HuH-7.5 (cell line): ENCODE results near the gene OR13A1.
"Not testable (repeated sequence)": the region's sequence is repeated elsewhere in the genome, so short reads cannot be mapped to it uniquely, and the experiment has no call there.

ENCODE experiments used
- DNase-seq: peaks from one replicate; pipeline ENCODE4 v3.0.0; 2011; ENCODE audit warnings: low spot score

The OR13A1 gene

DNA sequence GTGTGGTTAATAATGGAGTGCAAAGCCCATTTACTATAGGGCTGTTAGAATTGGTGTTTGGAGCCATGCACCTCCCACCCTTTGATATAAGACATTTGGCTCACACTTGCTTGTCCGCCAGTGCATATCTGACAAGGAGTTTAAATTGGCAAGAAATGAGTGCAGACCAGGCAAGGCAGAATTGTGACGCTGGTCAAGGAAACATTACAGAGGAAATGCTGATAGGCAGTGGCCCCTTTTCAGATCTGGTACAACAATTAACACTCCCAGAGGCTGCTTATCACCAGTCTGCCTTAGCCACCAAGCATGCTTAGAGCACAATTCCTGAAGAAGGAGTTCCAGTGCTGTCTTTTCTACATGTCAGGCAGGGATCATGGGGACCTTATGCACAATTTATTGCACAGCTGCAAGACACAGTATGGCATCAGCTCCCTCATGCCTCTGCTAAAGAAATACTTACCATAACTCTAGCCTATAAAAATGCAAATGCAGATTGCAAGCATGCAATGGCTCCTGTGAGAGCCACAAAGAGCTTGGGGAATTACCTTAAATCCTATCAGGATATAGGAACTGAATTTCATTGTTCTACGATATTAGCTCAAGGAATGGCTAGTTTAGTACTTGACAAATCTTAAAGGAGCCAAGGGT is 35.2 kb downstream of the OR13A1 start:
- DNase-seq = no peak

DNA sequence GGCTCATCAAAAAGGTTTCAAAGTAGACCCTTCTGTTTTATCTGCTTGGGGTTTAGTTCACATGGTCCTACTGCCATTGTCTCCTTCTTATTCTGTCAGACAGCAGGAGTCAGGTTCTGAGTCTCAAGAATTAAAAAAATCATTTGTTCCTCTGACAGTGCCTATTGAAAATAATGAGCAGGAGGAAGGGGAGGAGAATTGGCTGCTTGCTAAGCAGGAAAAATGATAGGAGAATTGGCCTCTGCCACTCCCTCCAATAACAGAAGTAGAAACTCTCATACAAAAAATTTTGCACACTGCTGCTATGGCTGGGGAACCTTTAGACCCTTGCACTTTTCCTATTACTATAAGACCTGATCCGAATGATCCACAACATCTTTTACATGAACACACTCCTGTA is 35.7 kb downstream of the OR13A1 start:
- no peak for DNase-seq

DNA sequence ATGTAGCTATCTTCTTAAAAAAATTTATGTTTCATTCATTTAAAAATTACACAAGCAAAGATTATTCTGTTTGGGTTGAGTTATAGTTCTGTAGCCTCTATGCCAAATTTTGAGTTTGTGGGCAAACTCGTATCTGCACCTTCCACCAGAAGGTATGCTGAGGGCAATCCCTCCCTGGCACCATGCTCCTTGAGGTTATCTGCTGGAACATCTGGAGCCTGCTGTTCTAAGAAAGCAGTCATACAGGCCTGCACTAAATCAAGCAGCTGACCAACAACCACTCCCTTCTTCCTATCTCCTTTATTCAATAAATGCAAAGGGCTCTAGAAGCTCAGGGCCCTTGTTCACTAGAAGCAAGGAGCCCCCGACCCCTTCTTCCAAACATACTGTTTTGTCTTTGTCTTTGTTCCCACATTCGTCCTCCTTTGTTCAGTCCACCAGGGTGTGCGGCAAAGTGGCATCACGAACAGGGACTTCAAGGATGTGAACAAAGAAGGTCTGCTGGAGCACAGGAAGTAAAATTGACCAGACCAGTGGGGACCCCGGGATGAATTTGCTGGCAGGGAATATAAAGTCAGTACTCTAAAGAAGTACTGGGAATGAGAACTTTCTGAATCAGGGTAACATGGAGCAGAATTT is 36.4 kb downstream of the OR13A1 start:
- no peak for DNase-seq

DNA sequence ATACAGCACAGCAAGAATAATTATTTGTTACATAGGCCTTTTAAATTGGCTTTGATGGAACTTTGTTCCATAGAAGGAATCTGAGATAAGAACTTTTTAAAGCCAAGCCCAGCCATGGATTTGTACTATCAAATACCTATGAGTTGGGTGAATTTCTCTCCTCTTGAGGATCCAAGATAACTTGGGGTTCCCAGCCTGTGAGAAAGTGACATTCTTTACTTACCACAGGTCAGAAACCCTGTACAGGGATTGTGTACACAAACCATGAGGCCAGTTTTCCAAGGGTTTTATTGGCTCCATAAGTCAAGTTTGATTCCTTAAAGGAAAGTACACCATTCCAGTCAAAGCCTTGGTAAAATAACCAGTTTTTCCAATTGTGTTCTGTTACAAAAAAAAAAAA is 39.3 kb downstream of the OR13A1 start:
- not testable (repeated sequence) for DNase-seq

DNA sequence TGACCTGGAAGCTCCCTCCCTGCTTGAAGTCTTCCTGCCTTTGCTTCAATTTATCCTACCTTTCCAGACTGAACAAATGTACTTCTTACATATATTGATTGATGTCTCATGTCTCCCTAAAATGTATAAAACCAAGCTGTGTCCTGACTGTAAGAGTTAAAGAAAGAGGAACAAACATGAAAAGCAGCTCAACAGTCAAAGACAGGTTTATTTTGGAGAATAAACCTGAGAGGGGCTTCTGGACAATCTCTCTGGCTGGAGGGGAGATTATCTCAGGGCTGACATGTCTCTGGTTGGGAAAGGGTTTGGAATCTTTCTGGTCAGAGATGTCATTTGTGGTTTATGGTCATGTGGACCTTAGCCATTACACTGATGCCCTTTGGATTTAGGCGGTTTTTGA is 41.0 kb downstream of the OR13A1 start:
- no peak for DNase-seq

DNA sequence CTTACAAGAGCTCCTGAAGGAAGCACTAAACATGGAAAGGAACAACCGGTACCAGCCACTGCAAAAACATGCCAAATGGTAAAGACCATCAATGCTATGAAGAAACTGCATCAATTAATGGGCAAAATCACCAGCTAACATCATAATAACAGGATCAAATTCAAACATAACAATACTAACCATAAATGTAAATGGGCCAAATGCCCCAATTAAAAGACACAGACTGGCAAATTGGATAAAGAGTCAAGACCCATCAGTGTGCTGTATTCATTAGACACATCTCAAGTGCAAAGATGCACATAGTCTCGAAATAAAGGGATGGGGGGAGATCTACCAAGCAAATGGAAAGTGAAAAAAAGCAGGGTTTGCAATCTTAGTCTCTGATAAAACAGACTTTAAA is 47.6 kb downstream of the OR13A1 start:
- DNase-seq = not testable (repeated sequence)

DNA sequence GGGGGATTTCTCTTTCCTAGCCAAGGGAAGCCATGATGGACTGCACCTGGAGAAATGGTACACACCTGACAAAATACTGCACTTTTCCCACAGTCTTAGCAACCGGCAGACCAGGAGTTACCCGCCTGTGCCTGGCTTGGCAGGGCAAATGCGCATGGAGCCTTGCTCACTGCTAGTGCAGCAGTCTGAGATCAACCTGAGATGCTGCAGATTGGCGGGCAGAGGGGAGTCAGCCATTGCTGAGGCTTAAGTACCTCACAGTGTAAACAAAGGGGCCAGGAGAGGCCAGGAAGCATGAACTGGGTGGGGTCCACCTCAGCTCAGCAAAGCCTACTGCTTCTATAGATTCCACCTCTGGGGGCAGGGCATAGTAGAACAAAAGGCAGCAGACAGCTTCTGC is 49.4 kb downstream of the OR13A1 start:
- DNase-seq = no peak

DNA sequence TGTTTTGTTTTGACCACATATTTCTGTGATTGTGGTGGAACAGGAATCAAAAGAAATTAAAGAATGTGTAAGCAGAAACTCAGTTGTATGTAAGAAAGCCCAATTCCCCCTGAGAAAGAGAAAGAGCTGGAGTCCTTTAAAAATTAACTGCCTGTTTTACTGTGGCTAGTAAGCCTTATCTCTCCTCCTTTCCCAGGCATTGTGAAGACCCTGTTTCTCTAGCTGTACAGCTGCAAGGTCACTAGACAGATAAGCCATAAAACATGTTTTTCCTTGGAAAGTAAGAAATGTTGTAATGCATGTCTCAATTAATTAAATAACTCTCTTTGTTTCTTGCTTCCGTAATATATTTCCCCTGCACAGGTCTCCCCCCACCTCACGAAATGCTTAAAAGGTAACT is 53.5 kb downstream of the OR13A1 start:
- DNase-seq = no peak

DNA sequence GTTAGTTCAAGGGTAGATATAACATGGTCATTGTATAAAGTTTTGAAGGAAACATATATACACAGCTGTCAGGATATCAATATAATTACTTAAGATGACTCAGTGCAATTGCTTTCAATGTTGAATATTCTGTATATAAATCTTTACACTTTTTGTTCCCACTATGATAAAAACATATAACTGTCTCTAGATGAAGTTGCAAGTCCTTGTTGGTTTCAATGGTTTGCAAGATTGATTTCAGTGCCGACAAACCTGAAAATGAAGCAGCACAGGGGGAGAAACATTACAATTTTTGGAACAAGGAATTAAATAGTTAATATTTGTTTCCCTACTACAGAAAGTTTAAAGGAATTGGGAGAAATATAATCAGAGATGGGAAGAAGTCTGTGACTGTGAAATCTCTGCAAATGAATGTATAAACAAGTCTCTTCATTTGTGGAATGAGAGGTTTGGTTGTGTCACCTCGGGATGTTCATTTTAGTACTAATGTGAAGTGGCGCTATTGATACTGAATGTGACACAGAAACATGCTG is 54.1 kb downstream of the OR13A1 start:
- no peak for DNase-seq

DNA sequence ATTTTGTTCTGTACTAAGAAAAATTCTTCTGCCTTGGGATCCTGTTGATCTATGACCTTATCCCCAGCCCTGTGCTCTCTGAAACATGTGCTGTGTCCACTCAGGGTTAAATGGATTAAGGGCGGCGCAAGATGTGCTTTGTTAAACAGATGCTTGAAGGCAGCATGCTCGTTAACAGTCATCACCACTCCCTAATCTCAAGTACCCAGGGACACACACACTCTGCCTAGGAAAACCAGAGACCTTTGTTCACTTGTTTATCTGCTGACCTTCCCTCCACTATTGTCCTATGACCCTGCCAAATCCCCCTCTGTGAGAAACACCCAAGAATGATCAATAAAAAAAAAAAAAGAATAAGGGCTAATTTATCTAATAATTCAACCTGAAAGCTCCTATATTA is 54.8 kb downstream of the OR13A1 start:
- DNase-seq = not testable (repeated sequence)

DNA sequence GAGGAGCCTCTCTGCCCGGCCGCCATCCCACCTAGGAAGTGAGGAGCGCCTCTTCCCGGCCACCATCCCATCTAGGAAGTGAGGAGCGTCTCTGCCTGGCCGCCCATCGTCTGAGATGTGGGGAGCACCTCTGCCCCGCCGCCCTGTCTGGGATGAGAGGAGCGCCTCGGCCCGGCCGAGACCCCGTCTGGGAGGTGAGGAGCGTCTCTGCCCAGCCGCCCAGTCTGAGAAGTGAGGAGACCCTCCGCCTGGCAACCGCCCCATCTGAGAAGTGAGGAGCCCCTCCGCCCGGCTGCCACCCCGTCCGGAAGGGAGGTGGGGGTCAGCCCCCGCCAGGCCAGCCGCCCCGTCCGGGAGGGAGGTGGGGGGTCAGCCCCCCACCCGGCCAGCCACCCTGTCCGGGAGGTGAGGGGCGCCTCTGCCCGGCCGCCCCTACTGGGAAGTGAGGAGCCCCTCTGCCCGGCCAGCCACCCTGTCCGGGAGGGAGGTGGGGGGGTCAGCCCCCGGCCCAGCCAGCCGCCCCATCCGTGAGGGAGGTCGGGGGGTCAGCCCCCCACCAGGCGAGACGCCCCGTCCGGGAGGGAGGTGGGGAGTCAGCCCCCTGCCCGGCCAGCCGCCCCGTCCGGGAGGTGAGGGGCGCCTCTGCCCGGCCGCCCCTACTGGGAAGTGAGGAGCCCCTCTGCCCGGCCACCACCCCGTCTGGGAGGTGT is 55.5 kb downstream of the OR13A1 start:
- DNase-seq = not testable (repeated sequence)

DNA sequence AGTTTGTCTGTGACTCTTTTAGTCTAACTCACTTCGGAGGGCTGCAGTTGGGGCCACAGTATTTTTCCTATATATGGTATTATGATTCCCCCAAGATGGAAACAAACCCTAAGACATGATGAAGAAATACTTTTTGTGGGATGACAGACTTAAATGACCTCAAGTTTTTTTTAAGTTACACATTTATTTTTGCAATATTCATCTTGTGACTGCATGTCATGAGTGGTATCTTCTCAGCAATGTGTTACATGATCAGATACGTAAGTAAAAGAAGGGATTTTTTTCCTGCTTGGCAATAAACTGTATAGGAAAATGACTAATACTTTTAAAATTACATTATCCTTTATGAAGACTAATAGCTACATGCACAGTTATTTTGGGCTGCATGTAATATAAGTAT is 57.8 kb downstream of the OR13A1 start:
- DNase-seq = no peak

DNA sequence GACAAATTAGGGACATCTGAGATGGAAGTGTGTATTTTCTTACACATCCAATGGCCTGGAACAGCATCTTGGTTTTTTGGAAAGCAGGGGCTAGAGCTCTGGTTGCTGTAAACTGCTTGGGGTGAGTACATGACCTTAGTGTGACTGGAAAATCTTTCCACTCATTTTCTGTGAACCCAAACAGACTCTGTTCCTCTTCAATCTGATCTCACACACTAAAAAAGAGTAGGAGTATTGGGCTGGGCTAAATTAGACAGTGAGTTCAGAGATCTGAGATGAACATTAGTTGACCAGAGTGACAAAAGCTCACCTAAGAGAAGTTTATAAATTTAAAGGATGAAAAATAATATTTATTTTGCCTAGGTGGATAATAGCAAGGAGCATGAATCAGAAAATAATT is 59.2 kb downstream of the OR13A1 start:
- no peak for DNase-seq

DNA sequence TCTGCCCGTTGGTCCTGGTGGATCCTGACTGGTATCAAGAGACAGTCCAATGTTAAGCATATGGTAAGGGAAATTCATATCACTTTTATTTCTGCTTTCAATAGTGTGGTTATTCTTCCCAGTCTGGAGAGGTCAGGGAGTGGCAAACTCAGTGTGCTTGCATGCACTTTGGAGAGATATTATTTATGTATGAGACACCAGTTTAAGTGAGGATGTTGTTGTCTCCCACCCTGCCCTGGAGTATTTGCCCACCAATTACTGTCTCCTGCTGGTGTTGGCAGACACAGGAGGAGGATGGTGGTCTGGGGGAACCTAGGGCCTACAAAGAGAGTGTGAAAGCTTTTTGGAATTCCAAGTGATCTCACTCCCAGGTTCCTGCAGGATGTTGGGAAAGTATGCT is 59.7 kb downstream of the OR13A1 start:
- DNase-seq = no peak

DNA sequence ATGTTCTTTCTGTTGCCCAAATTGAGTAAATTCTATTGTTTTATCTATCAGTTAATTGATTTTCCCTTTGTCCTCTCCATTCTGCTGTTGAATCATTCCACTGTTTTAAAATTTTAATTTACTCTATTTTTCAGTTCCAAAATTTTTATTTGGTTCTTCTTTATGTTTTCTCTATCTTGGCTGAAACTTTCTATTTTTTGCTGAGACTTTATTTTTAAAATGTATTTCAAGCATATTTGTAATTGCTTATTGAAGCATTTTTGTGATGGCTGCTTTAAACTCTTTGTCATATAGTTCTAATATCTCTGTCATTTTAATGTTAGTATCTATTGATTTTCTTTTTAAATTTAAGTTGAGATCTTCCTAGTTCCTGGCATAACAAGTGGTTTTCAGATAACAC is 60.5 kb downstream of the OR13A1 start:
- DNase-seq = no peak

DNA sequence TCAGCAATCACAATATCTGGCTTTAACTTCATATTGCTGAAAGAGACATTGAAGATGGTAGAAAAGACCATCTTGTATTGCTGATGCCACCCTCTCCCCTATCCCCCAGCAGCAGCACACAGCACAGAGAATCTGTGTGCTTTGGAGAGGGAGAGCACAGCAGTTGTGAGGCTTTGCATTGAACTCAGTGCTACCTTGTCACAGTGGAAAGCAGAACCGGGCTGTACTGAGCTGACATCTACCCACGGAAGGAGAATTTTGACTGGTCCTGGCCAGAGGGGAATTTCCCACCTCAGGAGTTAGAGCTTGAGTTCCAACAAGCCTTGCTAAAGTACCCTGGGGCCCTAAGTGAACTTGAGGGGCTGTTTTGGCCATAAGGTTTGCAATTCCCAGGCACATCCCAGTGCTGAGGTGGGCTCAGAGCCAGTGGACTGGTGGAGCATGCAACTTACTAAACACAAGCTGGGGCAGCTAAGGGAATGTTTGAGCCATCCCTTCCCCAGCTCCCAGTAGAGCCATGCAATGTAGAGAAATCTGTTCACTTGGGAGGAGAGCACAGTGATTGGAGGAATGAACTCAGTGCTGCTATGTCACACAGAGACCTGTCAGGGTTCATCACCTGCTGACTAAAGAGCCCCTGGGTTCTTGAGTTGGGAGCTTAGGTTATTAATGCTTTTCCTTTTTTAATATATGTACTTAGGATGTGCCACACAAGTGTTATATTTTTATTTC is 62.1 kb downstream of the OR13A1 start:
- no peak for DNase-seq
